ENCODE results near the gene TCF25. TPM values are rescaled to one million over a fixed set of nuclear protein-coding genes. Genes with fewer than 3 reads are reported as not detected.

TCF25 gene
- total RNA-seq, 1 donor from 2014 or later, result 272 TPM

DNA sequence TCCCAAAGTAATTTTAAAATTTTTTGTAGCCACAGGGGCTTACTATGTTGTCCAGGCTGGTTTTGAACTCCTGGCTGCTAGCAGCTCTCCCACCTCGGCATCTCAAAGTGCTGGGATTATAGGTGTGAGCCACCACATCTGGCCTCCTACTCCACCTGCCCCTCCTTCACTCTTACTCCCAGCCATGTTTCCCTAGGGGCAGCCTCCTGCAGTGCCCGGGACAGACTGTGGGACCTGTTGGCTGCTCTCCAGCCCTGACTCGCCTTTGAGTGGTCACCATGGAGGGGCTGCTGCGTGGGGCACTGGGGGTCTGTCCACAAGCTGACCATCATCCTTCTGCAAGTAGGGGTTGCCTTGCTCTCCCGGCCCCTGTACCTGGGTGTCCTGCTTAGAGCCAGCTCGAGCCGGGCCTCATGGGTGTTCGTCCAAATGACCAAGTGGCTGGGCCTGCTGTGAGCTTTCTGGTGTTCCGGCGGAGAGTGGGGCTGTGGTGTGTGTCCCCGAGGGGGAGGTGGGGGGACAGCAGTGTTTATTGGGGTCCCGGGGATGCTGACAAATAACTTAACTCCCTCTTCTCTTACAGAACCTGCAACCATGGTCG is 28.6 kb upstream of the TCF25 start:
- H3K9me3 Mint-ChIP-seq (ENCODE audit: unreplicated experiment), result peaks cover 2% of the 10 kb centered on the region
- TF ChIP-seq CTCF (IDR thresholded peaks at IDR 0.05; ENCODE audit: partially characterized antibody, unreplicated experiment), result no peak
- peaks cover 8% of the 10 kb centered on the region for H3K4me1 Mint-ChIP-seq (ENCODE audit: low read depth, unreplicated experiment)
- no peaks in the 10 kb centered on the region for H3K36me3 Mint-ChIP-seq (ENCODE audit: unreplicated experiment)
- H3K4me3 Mint-ChIP-seq (ENCODE audit: unreplicated experiment), result no peak overlapping the region
- H3K27me3 Mint-ChIP-seq (ENCODE audit: unreplicated experiment), result peaks cover 2% of the 10 kb centered on the region
- no peak overlapping the region for H3K27ac Mint-ChIP-seq (ENCODE audit: unreplicated experiment)
- no peak for DNase-seq

DNA sequence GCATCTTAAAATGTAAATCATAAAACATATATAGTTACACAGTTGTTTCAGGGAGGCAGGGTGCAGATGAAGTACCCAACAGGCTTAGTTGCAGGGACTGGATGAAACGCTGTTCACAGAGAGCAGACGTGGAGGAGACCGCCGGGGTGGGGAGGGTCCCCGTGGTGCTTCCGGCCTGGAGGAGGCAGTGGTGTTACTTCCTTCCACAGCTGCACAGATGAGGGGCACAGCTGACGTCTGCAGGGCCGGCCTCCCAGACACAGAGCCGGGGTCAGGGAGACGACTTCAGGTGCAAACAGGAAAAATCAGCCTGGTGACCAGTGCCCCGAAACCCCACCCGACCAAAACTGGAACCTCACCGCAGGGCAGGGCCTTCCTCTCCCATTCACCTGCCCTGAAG is 28.0 kb upstream of the TCF25 start:
- no peak overlapping the region for H3K27ac Mint-ChIP-seq (ENCODE audit: unreplicated experiment)
- TF ChIP-seq CTCF (IDR thresholded peaks at IDR 0.05; ENCODE audit: partially characterized antibody, unreplicated experiment), result no peak

GRCh38 chr16:89847051-89847939 is 26.1 kb upstream of the TCF25 start:
- no peaks in the 10 kb centered on the region for H3K36me3 Mint-ChIP-seq (ENCODE audit: unreplicated experiment)
- DNase-seq, result no peak
- peaks cover 2% of the 10 kb centered on the region for H3K9me3 Mint-ChIP-seq (ENCODE audit: unreplicated experiment)
- no peak for TF ChIP-seq CTCF (IDR thresholded peaks at IDR 0.05; ENCODE audit: partially characterized antibody, unreplicated experiment)
- peaks cover 2% of the 10 kb centered on the region for H3K27me3 Mint-ChIP-seq (ENCODE audit: unreplicated experiment)
- H3K27ac Mint-ChIP-seq (ENCODE audit: unreplicated experiment), result peak overlapping the region; percentile 22
- peaks cover 8% of the 10 kb centered on the region for H3K4me1 Mint-ChIP-seq (ENCODE audit: low read depth, unreplicated experiment)
- H3K4me3 Mint-ChIP-seq (ENCODE audit: unreplicated experiment), result peak overlapping the region; percentile 49

More for the DNA sequence above, 28.0 kb upstream of the TCF25 start:
- peaks cover 8% of the 10 kb centered on the region for H3K4me1 Mint-ChIP-seq (ENCODE audit: low read depth, unreplicated experiment)
- no peaks in the 10 kb centered on the region for H3K36me3 Mint-ChIP-seq (ENCODE audit: unreplicated experiment)
- no peak overlapping the region for H3K4me3 Mint-ChIP-seq (ENCODE audit: unreplicated experiment)
- peaks cover 2% of the 10 kb centered on the region for H3K9me3 Mint-ChIP-seq (ENCODE audit: unreplicated experiment)
- DNase-seq, result no peak
- H3K27me3 Mint-ChIP-seq (ENCODE audit: unreplicated experiment), result peaks cover 2% of the 10 kb centered on the region

- no peak overlapping the region for H3K4me3 Mint-ChIP-seq (ENCODE audit: unreplicated experiment)
- H3K27me3 Mint-ChIP-seq (ENCODE audit: unreplicated experiment), result peaks cover 2% of the 10 kb centered on the region
- H3K27ac Mint-ChIP-seq (ENCODE audit: unreplicated experiment), result peak overlapping the region; percentile 22
- DNase-seq, result no peak
- peaks cover 8% of the 10 kb centered on the region for H3K4me1 Mint-ChIP-seq (ENCODE audit: low read depth, unreplicated experiment)
- peaks cover 2% of the 10 kb centered on the region for H3K9me3 Mint-ChIP-seq (ENCODE audit: unreplicated experiment)
- TF ChIP-seq CTCF (IDR thresholded peaks at IDR 0.05; ENCODE audit: partially characterized antibody, unreplicated experiment), result no peak
- no peaks in the 10 kb centered on the region for H3K36me3 Mint-ChIP-seq (ENCODE audit: unreplicated experiment)
Measured at GRCh38 chr16:89847940-89848297, 25.5 kb upstream of the TCF25 start.

DNA sequence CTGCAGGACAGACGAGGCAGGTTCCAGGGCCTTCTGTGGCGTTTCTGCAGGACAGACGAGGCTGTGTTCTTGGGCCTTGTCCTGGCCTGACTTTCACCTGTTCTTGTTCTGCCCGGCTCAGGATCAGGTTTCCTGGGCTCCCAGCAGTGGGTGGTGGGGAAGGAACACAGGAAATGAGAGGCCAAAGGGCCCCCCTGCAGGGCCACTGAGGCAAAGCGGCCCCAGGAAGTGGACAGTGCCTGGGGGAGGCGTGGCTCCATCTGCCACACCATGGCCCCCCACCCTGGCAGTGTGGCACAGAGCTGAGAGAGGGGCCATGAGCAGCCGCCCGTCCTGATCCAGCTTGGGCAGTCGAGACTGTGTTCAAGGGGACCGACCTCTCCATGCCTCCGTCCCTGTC is 24.4 kb upstream of the TCF25 start:
- no peak overlapping the region for H3K27ac Mint-ChIP-seq (ENCODE audit: unreplicated experiment)
- H3K36me3 Mint-ChIP-seq (ENCODE audit: unreplicated experiment), result no peaks in the 10 kb centered on the region
- DNase-seq, result no peak
- TF ChIP-seq CTCF (IDR thresholded peaks at IDR 0.05; ENCODE audit: partially characterized antibody, unreplicated experiment), result no peak
- peaks cover 8% of the 10 kb centered on the region for H3K4me1 Mint-ChIP-seq (ENCODE audit: low read depth, unreplicated experiment)
- H3K9me3 Mint-ChIP-seq (ENCODE audit: unreplicated experiment), result peaks cover 2% of the 10 kb centered on the region
- no peak overlapping the region for H3K4me3 Mint-ChIP-seq (ENCODE audit: unreplicated experiment)
- peaks cover 2% of the 10 kb centered on the region for H3K27me3 Mint-ChIP-seq (ENCODE audit: unreplicated experiment)
